ENCODE measurements around the gene NKX2-3.
A peak's percentile ranks its signal among the peaks of the same experiment; 100 is the strongest.

NKX2-3 gene

DNA sequence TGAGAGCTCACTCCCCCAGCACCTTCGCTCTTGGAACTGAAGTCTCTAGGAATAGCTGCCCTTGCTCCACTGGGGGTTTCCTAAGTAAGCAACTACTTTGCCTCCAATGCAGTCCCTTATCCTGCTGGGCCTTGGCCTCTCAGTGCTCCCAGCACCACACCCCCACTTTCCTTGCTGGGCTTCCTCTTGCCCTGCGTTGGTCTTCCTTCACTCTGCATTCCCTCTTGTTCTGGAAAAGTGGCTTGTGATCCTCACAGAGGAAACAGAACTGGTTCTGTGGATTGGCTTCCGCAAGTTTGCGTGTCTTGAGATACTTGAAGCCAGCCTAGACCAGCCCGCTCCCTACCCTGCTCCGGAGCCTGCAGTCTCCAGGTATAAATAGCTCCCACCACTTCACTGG, 6.4 kb downstream of the NKX2-3 start:
- no peak for DNase-seq (ENCODE audit: low read depth)

DNA sequence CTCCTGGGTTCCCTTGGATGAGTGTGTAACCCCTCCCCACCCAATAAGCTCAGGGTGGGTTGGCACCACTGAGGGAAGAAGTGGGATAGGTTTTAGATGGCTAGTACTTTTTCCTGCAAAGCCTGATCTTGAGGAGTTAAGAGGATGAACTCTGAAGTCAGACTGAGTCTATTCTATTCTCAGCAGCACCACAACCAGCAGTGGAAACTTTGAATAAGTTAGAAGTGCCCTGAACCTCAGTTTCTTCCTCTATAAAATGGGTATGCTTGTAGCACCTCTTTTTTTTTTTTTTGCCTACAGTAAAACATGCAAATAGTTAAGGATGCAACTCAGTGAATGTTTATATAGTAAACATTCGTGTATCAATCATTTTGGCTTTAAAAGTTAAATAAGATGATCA, 7.1 kb downstream of the NKX2-3 start:
- no peak for DNase-seq (ENCODE audit: low read depth)

DNA sequence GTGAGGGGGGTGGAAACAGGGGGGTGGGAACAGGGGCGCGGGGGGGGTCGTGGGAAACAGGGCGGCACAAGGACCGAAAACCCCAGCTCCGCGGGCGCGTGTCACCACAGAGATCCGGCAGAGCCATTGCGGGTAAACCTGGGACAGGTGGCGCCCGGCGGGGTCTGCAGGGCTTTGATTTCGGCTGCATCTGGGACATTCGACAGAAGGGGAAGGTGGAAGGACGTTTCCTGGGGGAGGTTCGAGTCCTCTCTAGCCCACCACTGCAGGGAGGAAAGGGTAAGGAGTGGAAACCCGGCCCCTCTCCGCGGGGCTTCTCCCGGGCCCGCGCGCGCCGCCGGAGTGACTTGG, 7.5 kb downstream of the NKX2-3 start:
- DNase-seq (ENCODE audit: low read depth), result no peak

DNA sequence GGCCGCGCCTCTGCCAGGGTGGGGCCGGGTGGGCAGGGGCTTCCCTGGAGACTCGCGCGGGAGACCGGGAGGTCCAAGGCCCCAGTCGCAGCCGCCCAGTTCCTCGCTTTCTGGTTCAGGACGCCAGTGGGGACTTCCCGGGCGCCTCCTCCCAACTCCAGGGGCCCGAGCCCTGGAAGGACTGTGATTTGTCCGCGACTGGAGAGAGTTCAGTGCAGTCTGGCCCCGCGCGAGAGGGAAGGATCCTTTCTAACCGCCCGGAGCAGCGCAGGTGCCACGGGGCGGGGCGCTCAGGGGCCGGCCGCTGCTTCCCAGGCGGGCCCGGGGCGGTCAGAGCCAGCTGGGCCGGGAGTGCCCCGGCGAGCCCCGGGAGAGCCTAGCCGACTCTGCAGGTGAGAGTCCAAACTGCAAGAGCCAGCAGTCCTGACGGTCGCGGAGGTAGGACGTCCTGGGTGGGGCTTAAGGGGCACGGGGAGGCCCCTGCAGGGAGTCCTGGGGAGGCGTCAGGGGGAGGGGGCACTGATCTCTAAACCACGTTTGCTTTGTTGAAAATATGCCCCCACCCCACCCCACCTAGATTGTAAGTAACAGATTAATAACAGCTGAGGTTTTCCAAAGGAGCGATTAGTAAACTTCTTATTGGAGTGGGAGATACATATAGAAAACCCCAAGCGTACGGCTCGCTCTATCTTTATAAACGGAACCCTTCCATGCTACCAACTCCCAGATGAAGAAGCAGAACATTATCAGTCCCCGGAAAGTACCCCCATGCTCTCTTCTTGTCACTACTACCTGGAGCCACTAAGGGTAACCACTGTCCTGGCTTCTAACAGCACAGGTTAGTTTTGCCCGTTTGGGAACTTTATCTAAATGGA, 8.2 kb downstream of the NKX2-3 start:
- no peak for DNase-seq (ENCODE audit: low read depth)

DNA sequence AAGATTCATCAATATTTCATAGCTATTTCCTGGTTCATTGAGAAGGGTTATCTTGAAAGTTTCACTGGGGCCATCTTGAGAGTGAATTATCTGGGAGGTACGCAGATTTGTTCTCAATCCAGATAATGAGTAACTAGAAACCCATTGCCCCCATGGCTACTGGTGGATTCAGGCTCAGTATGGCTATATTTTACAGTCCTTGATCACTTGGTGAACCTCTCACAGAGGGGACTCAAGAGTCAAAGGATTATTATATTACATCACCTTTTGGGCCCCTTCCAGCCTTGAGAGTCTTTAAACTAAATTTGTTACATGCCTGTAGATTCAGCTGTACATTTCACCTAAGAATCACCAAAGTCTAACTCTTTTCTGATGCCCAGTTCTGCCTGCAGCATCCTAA, 11.6 kb downstream of the NKX2-3 start:
- no peak for DNase-seq (ENCODE audit: low read depth)

DNA sequence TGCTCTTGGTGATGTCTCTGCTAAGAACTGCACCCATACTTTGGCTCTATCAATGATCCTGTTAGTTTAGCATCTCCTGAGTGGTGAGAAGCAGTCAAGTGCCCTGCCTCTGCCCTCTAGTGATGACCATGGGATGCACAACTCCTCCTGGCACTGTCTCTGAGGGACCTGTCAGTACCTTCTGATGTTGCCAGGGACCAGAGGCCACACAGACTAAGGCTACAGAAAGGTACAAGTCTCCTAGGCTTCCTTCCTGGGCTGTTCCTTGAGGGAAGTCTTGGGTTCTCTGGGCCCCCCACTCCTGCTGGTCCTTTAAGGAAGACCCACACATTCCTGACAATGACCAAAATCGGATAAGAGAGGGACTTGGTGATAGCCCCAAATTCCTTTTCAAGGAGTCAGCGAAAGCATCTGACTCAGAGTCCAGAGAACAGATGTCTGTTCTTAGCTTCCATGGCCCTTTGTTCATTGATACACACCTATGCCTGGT, 15.3 kb downstream of the NKX2-3 start:
- DNase-seq (ENCODE audit: low read depth), result no peak

DNA sequence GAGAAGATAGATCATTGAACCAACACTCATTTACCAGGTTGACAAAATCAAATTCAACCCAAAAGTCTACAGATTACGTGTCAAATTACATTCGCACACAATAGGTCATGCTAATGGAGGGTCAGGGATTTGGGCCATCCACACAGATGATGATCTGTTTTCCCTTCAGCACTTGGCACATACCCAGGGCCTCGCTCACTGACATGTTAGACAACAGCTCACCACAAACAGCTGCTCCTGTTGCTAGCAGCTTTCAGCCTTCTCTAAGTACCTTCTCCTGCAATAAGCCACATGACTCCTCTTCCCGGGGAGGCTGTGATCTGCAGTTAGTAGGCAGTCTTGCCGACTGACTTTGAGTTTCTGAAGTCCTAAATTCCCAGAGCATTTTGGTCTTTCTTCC, 18.4 kb downstream of the NKX2-3 start:
- DNase-seq (ENCODE audit: low read depth), result no peak

DNA sequence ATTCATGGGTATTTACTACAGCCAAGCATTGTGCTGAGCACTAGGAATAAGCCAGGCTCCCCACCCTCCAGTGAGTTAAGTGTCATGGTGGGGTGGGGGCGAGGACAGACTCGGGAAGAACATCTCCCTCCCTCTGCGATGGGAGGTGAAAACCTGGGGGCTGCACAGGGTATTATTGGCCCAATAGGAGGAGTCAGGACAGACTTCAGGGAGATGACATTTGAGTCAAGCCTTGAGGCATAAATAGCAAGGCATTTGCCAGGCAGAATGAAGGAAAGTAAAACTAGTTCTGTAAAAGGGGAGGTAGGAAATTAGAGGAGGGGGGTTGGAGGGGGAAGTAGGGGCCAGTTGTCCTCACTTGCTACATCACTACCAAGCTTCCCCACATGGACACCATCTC, 18.9 kb downstream of the NKX2-3 start:
- DNase-seq (ENCODE audit: low read depth), result no peak

DNA sequence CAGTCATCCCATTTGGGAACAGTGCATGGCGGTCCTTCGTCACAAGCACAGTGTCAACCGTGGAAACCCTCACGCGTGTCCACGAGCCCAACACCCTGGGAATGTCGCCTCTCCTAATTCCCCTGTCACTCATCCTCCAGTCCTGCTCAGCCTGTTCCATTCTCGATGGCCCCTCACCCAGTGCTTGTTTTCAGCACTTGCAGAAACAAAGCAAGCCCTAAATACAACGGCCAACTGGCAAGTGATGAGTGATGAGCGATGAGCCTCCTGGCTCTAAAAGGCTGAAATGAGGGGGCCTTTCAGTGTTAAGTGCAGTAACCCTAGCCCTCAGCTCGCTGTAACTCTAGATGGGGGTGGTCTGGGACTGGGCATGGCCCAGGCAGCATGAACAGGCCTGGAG, 22.6 kb downstream of the NKX2-3 start:
- DNase-seq (ENCODE audit: low read depth), result no peak

DNA sequence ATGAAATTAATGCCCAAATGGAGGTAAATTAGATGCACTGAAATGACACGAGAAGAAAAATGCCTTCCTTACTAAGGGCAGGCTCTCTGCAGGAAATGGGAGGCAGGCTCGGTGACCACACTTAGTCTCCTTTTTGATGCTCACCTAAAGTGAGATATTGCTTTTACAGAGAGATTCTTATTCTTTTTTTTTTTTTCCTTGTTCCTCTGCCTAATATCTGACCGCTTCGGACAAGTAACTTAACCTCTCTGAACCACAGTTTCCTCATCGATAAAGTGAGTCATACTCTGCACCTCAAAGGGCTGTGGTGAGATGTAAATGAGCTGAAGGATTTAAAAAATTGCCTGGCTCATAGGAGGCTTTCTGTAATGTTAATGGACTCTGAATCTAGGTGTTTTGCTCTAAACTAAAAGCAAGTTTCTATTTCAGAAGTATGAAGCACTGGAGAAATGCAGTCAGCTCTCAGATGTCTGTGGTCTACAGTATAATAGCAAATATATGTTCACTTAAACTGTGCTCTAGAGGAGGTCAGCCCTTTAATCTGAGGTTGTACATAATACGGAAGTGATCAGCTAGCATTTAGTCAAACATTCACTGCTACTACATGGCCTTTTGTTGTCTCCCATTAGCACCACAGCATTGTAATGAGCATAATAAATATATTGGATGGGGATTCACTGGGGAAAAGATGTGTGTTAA, 23.2 kb downstream of the NKX2-3 start:
- DNase-seq (ENCODE audit: low read depth), result no peak

DNA sequence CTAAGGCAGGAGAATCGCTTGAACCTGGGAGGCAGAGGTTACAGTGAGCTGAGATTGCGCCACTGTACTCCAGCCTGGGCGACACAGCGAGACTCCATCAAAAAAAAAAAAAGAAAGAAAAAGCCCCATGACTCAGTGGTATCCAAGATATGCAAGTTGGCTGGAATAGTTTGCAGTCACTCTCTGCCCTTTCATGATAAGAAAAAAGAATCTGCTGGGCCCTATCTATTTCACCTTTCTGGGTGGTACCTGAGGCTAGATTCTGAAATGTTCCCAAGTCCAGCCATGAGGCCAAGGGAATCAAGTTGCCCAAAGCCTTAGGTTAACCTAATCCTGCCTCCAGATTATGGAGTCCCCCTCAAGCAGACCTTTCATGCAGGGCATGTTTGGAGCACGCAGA, 24.3 kb downstream of the NKX2-3 start:
- DNase-seq (ENCODE audit: low read depth), result no peak

DNA sequence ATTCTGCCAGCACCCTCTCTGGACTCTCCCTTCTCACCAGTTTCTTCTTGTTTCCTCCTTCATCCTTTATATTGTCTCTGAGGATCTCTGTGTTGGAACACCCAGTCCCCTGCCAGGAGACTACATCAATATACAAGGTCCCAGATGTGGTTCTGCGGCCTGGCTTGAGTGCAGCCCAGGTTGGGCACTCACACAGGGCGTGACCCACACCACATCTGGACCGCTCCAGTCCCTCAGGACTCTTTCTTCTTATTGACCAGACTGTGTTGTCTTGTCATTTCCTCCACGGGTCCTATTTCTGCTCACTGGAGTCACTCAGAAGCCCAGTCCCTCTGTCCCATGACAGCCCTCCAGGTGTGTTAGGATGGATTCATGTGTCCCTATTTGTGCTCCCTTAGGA, 26.0 kb downstream of the NKX2-3 start:
- DNase-seq (ENCODE audit: low read depth), result no peak

DNA sequence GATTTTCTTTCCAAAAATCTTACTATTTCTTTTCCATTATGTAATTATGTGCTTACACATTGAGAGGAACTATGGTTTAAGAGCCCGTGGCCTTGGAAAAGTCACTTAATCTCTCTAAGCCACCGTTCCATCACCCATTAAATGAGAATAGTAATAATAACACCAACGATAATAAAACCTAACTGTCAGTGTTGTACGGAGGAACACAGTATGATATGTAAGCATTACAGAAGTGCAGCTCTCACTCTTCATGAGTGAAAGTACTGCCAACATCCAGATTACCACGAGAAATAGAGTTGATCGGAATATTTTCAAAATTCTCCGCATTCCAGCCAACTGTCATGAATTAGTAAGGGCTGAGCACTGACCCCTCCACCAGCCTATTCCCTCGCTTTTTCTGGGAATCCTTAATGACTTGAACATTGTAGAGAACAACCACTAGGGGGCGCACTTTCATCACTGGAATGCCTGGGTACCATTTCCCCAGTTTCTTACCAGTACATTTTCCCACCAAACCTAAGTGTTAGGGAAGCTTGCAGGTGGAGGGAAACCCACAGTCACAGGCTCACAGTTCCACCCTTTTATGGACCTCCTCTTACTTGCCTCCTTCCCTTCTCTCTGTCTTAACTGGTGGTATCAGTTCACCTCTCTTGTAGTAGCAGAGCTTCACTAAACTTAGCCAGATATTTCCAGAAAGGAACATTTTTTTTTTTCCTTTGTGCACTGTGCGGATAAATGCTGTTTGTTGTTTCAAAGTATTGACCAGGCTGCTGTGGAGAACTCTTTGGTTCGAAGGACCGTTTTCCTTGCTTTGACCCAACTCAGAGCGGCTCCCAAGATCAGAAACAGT, 27.8 kb downstream of the NKX2-3 start:
- peak; percentile 33 for DNase-seq (ENCODE audit: low read depth)

DNA sequence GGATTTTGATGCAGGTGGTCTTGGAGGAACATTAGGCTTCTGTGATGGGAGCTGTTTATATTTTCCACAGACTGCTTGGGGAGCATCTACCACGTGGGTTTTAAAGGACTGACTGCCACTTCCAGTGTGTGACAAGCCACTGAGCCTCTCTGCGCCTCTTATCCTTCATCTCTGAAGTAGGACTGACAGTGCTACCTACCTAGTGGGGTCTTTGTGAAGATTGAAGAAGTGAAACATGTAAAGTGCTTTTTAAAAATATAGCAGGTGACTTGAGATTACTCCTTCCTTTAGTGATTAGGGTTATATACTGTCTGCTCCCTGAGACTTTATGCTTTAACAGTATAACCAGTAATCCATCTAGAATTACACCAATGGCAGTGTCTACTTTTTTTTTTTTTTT, 29.9 kb downstream of the NKX2-3 start:
- no peak for DNase-seq (ENCODE audit: low read depth)

DNA sequence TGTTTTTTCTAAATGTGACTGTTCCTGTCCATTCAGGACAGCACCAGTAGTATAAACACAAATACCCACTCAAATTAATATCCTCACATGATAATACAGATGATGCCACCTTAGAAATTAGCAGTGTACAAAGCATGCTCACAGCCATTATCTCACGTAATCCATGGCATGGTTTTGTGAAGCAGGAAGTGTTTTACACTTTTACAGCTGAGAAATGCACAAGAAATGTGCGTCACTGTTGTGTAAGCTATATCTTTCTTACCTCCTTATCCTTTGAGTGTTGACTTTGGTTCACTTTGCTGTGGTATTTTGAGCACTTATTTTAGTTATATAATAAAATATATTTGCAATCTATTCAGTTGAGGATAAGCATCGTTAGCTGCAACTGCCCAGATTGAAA, 31.6 kb downstream of the NKX2-3 start:
- no peak for DNase-seq (ENCODE audit: low read depth)

DNA sequence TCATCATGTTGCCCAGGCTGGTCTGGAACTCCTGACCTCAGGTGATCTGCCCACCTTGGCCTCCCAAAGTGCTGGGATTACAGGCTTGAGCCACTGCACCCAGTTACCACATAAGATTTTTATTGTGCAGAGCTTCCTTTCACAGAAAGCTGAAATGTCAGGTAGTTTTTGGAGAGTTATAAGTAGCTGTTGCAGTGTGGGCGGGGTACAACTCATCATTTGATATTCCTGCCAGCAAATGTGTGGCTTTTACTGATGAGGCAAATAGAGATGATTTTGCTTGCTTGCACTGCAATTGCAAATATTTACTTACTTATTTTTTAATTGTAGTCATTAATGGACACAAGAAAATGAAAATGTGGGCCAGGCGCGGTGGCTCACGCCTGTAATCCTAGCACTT, 32.4 kb downstream of the NKX2-3 start:
- DNase-seq (ENCODE audit: low read depth), result no peak

DNA sequence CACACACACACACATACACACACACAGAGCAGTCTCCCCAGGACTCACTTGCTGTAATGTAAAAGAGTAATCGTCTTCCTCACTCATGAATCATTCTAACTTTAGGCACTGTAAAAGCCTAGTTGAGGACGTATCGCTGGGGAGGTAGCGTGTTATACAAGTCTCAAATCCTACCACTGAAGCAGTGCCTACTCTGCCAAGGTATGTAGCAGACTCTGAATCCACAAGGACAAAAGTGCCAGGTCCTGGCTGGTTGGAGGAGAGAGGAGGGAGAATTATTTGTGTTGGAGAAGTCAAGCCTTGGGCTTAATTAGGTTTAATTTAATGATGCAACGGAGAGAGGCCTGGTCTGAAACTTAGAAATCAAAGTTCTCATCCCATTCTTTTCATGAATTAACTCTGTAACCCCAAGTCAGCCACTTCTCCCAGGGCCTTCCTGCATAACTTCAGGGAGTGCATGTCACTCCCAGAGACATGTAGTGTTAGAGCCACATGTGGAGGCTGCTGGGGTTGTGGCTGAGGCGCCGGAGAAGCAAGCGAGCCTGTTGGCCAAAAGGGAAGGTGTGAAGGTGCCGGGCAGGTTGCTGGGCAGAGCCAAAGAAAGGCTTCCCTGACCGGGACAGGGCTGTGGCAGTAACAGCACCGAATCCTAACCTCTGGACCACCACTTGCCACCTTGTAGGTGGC, 36.7 kb downstream of the NKX2-3 start:
- DNase-seq (ENCODE audit: low read depth), result no peak

DNA sequence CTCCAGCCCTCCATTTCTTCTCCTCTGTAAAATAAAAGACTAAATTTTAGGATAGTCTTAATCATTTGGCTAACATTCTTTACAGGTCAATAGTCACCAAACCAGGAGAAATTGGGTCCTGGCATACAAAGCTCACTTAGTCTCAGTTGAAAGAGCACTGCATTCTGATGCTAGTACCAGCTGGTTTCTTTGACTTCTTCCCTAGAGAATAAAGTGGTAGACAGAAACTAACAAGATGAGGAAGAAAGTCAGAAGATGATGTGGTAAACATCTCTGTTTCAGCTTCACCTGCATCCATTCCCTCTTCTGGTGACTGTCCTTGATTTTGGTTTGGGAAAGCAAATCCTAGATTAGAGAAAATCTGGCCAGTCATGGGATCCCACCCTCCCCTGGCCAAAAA, 37.2 kb downstream of the NKX2-3 start:
- no peak for DNase-seq (ENCODE audit: low read depth)

DNA sequence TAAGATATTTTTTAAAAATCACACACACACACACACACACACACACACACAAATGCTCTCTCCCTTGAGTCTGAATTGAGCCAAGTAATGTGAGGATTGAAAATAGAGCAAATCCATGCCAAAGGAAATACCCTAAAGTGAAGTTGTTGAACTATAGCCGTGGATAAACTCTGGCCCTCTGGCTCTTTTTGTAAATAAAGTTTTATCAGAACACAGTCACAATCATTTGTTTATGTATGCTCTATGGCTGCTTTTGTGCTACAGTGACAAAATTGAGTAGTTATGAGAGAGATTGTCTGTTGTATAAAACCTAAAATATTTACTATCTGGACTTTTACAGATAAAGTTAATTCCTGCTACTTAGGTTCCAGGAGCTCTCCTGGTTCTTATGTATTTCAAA, 39.1 kb downstream of the NKX2-3 start:
- no peak for DNase-seq (ENCODE audit: low read depth)

DNA sequence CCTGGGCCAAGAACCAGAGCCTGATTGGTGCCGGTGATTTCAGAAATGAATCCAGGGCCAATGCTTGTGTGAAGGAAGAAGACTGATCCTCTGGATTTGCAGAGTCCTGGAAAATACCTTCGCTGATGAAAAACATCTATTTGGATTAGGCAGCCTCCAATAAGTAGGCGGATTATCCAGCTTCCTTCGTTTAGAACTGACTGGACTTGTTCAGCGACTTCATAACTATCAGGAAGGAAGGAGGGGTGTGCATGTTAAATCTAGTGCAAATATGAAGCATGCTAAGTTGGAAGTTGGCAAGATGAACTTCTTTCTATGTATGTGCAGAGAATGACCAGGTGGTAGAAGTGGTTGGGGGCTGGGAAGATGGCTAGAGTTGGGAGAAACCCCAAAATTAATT, 41.0 kb downstream of the NKX2-3 start:
- no peak for DNase-seq (ENCODE audit: low read depth)

DNA sequence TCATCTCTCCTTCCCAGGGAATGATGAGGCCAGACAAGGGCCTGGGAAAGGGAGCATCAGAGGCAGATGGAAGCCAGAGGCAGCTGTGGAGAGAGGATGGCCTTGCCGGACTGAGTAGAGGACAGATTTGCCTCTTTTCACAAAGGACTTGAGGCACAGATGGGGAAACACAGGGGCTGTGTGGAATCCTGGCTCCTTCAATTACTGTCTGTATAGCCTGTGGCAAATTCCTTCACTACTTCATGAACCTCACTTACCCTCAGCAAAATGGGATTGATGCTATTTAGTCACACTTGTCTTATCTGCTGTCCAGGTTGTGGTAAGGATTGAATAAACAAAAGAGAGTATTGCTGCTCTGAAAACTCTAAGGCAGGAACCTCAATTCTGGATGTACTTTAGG, 47.2 kb downstream of the NKX2-3 start:
- DNase-seq (ENCODE audit: low read depth), result no peak

DNA sequence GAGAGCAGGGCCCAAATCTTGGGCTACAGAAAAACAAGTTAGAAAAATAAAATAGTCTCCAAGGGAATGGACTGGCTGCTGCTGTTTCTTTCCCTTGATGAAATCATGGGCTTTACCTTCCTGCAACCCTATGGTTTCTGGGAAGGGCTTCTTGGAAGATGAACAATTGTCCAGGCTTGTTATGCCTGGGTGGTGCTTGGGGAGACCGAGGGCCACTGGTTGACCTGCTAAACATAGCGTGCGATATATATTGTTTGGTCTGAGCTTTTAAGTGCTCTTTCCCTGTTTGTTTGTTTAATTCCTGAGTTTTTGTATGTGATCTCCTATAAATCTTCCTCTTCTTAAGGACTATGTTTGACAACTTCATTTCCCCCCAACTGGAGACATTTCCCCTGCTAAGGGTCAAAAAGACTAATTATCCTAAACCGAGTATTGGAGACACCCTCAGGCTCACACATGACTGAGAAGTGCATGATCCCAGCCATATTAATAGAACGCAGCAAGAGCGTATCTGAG, 49.6 kb downstream of the NKX2-3 start:
- DNase-seq (ENCODE audit: low read depth), result no peak
